Activated CD4-positive, alpha-beta T cell treated with anti-CD3 and anti-CD28 coated beads, Interleukin-2, amount 10 ng/mL, durations not matched to agents 24 days and 14 days (primary cell): ENCODE data around the gene CSNK1E. TPM values are rescaled to one million over a fixed set of nuclear protein-coding genes. Genes with fewer than 3 reads are reported as not detected.
A peak's percentile ranks its signal among the peaks of the same experiment; 100 is the strongest.

Source experiments
- DNase-seq: peaks from one replicate; pipeline ENCODE4 v3.0.0; 2022
- H3K27ac Mint-ChIP-seq: one replicate; pipeline ENCODE4 v1.8.0; 2022; ENCODE audit warnings: mild to moderate bottlenecking, mixed read lengths
- H3K27me3 Mint-ChIP-seq: one replicate; pipeline ENCODE4 v1.8.0; 2022; ENCODE audit warnings: mixed read lengths
- H3K36me3 Mint-ChIP-seq: one replicate; pipeline ENCODE4 v1.8.0; 2022; ENCODE audit warnings: low read depth, mild to moderate bottlenecking, mixed read lengths
- H3K4me1 Mint-ChIP-seq: one replicate; pipeline ENCODE4 v1.8.0; 2021; ENCODE audit warnings: mixed read lengths
- H3K4me3 Mint-ChIP-seq: one replicate; pipeline ENCODE4 v1.8.0; 2022; ENCODE audit warnings: mild to moderate bottlenecking, moderate library complexity, mixed read lengths
- H3K9me3 Mint-ChIP-seq: one replicate; pipeline ENCODE4 v1.8.0; 2021; ENCODE audit warnings: mixed read lengths
- intact Hi-C: fragments of 100-400 bp; cut with micrococcal nuclease; formaldehyde crosslinking; loops from one replicate; pipeline ENCODE4 v1.15.1; 2023
- total RNA-seq: library from RNA; stranded (reverse); gene quantifications from 2 replicates; pipeline ENCODE4 v1.2.3, GENCODE V29; 2022

Gene CSNK1E
- total RNA-seq, 1 donor from 2014 or later = 157 TPM

- peak overlapping the region; percentile 43 for H3K4me3 Mint-ChIP-seq
- H3K27ac Mint-ChIP-seq = peak overlapping the region; percentile 56
- DNase-seq = no peak
- intact Hi-C loops = loop anchor here (10.0 kb wide), 1 partner anchor 256 kb away; the partner anchor contains the start of gene DMC1
- H3K4me1 Mint-ChIP-seq = peaks cover 27% of the 10 kb centered on the region
- peaks cover 1% of the 10 kb centered on the region for H3K36me3 Mint-ChIP-seq
- no peaks in the 10 kb centered on the region for H3K27me3 Mint-ChIP-seq
- H3K9me3 Mint-ChIP-seq = no peaks in the 10 kb centered on the region
Measured at GRCh38 chr22:38318792-38319773, 1.9 kb upstream of the CSNK1E start.

GRCh38 chr22:38317995-38318715 is 922 bp upstream of the CSNK1E start:
- Mint-ChIP-seq H3K9me3 (no peaks in the 10 kb centered on the region), H3K36me3 (peaks cover 5% of the 10 kb centered on the region), H3K4me3 (peak overlapping the region; percentile 91), H3K27ac (peak overlapping the region; percentile 92), H3K4me1 (peaks cover 33% of the 10 kb centered on the region), H3K27me3 (no peaks in the 10 kb centered on the region)
- peak; percentile 61 for DNase-seq
- intact Hi-C loops = loop anchor here (1.0 to 10.0 kb wide), 2 partner anchors 45 to 257 kb away; partner anchors contain the start of genes DMC1 and TMEM184B

GRCh38 chr22:38316364-38317121 is 690 bp downstream of the CSNK1E start:
- intact Hi-C loops = loop anchor here (1.0 to 10.0 kb wide), 2 partner anchors 43 to 258 kb away; partner anchors contain the start of genes DMC1 and TMEM184B
- H3K36me3 Mint-ChIP-seq = peaks cover 19% of the 10 kb centered on the region
- H3K27ac Mint-ChIP-seq = peak overlapping the region; percentile 90
- no peaks in the 10 kb centered on the region for H3K9me3 Mint-ChIP-seq
- peak; percentile 85 for DNase-seq
- peaks cover 49% of the 10 kb centered on the region for H3K4me1 Mint-ChIP-seq
- no peaks in the 10 kb centered on the region for H3K27me3 Mint-ChIP-seq
- peak overlapping the region; percentile 92 for H3K4me3 Mint-ChIP-seq

GRCh38 chr22:38315823-38316363 is 1.3 kb downstream of the CSNK1E start:
- Mint-ChIP-seq H3K36me3 (peaks cover 22% of the 10 kb centered on the region), H3K27me3 (no peaks in the 10 kb centered on the region), H3K4me3 (peak overlapping the region; percentile 92), H3K9me3 (no peaks in the 10 kb centered on the region), H3K4me1 (peaks cover 55% of the 10 kb centered on the region), H3K27ac (peak overlapping the region; percentile 90)
- DNase-seq = no peak
- intact Hi-C loops = loop anchor here (10.0 kb wide), 1 partner anchor 259 kb away; the partner anchor contains the start of gene DMC1

GRCh38 chr22:38314933-38315822 is 2.1 kb downstream of the CSNK1E start:
- intact Hi-C loops = loop anchor here (10.0 kb wide), 1 partner anchor 260 kb away; the partner anchor contains the start of gene DMC1
- Mint-ChIP-seq H3K4me3 (peak overlapping the region; percentile 92), H3K27ac (peak overlapping the region; percentile 90), H3K36me3 (peaks cover 22% of the 10 kb centered on the region), H3K4me1 (peaks cover 58% of the 10 kb centered on the region), H3K27me3 (no peaks in the 10 kb centered on the region), H3K9me3 (no peaks in the 10 kb centered on the region)
- peak; percentile 68 for DNase-seq

GRCh38 chr22:38314051-38314932 is 2.9 kb downstream of the CSNK1E start:
- intact Hi-C loops = loop anchor here (10.0 kb wide), 1 partner anchor 261 kb away; the partner anchor contains the start of gene DMC1

GRCh38 chr22:38313384-38313955 is 3.8 kb downstream of the CSNK1E start:
- Mint-ChIP-seq H3K4me1 (peaks cover 58% of the 10 kb centered on the region), H3K4me3 (peak overlapping the region; percentile 92), H3K36me3 (peaks cover 28% of the 10 kb centered on the region), H3K9me3 (no peaks in the 10 kb centered on the region), H3K27ac (peak overlapping the region; percentile 90), H3K27me3 (no peaks in the 10 kb centered on the region)
- intact Hi-C loops = loop anchor here (10.0 kb wide), 1 partner anchor 261 kb away; the partner anchor contains the start of gene DMC1
- DNase-seq = no peak

More at GRCh38 chr22:38314051-38314932, 2.9 kb downstream of the CSNK1E start:
- peak overlapping the region; percentile 90 for H3K27ac Mint-ChIP-seq
- H3K36me3 Mint-ChIP-seq = peaks cover 25% of the 10 kb centered on the region
- no peaks in the 10 kb centered on the region for H3K9me3 Mint-ChIP-seq
- DNase-seq = peak; percentile 66
- no peaks in the 10 kb centered on the region for H3K27me3 Mint-ChIP-seq
- peak overlapping the region; percentile 92 for H3K4me3 Mint-ChIP-seq
- H3K4me1 Mint-ChIP-seq = peaks cover 58% of the 10 kb centered on the region

- DNase-seq = no peak
- intact Hi-C loops = loop anchor here (10.0 kb wide), 1 partner anchor 262 kb away; the partner anchor contains the start of gene DMC1
- H3K27ac Mint-ChIP-seq = peak overlapping the region; percentile 25
- H3K36me3 Mint-ChIP-seq = peaks cover 28% of the 10 kb centered on the region
- no peak overlapping the region for H3K4me3 Mint-ChIP-seq
- H3K9me3 Mint-ChIP-seq = no peaks in the 10 kb centered on the region
- H3K4me1 Mint-ChIP-seq = peaks cover 52% of the 10 kb centered on the region
- H3K27me3 Mint-ChIP-seq = no peaks in the 10 kb centered on the region
Measured at GRCh38 chr22:38312261-38312800, 4.9 kb downstream of the CSNK1E start.

GRCh38 chr22:38311323-38311620 is 6.0 kb downstream of the CSNK1E start:
- DNase-seq = no peak
- Mint-ChIP-seq H3K36me3 (peaks cover 28% of the 10 kb centered on the region), H3K9me3 (no peaks in the 10 kb centered on the region), H3K27me3 (no peaks in the 10 kb centered on the region), H3K27ac (peak overlapping the region; percentile 73), H3K4me1 (peaks cover 56% of the 10 kb centered on the region), H3K4me3 (no peak overlapping the region)
- intact Hi-C loops = loop anchor here (10.0 kb wide), 1 partner anchor 264 kb away; the partner anchor contains the start of gene DMC1

- peaks cover 28% of the 10 kb centered on the region for H3K36me3 Mint-ChIP-seq
- H3K9me3 Mint-ChIP-seq = no peaks in the 10 kb centered on the region
- intact Hi-C loops = loop anchor here (10.0 kb wide), 1 partner anchor 264 kb away; the partner anchor contains the start of gene DMC1
- DNase-seq = no peak
- H3K27me3 Mint-ChIP-seq = no peaks in the 10 kb centered on the region
- H3K4me3 Mint-ChIP-seq = no peak overlapping the region
- peak overlapping the region; percentile 72 for H3K27ac Mint-ChIP-seq
- peaks cover 57% of the 10 kb centered on the region for H3K4me1 Mint-ChIP-seq
Measured at GRCh38 chr22:38310518-38311322, 6.5 kb downstream of the CSNK1E start.
